GM19452 (cell line): ENCODE results near the gene FCGR3A.
"Not testable (repeated sequence)": the region's sequence is repeated elsewhere in the genome, so short reads cannot be mapped to it uniquely, and the experiment has no call there.

Experiments used
- ATAC-seq: cut with Tn5 transposase; IDR thresholded peaks from one replicate; pipeline ENCODE4 v1.9.1; 2021; ENCODE audit not compliant: unreplicated experiment

The FCGR3A gene

GRCh38 chr1:161549652-161550051 lies at the start of gene FCGR3A:
FCGR3A (minus strand) TSS chr1:161549818; CDS start chr1:161549736, 82 bp downstream.
- no peak for ATAC-seq

- not testable (repeated sequence) for ATAC-seq
Observed at GRCh38 chr1:161597077-161597476, 47.5 kb upstream of the FCGR3A start.

- not testable (repeated sequence) for ATAC-seq
Observed at GRCh38 chr1:161595583-161595982, 46.0 kb upstream of the FCGR3A start.

GRCh38 chr1:161595173-161595572 lies 45.6 kb upstream of the FCGR3A start:
- ATAC-seq, result not testable (repeated sequence)

- ATAC-seq, result not testable (repeated sequence)
Observed at GRCh38 chr1:161594269-161594984, 44.8 kb upstream of the FCGR3A start.

GRCh38 chr1:161593092-161593755 lies 43.6 kb upstream of the FCGR3A start:
- ATAC-seq, result not testable (repeated sequence)

GRCh38 chr1:161592586-161592985 lies 43.0 kb upstream of the FCGR3A start:
- ATAC-seq, result not testable (repeated sequence)

- not testable (repeated sequence) for ATAC-seq
Observed at GRCh38 chr1:161589920-161590319, 40.3 kb upstream of the FCGR3A start.

- not testable (repeated sequence) for ATAC-seq
Observed at GRCh38 chr1:161589365-161589764, 39.7 kb upstream of the FCGR3A start.

- not testable (repeated sequence) for ATAC-seq
Observed at GRCh38 chr1:161588596-161588995, 39.0 kb upstream of the FCGR3A start.

GRCh38 chr1:161582882-161583281 lies 33.3 kb upstream of the FCGR3A start:
- not testable (repeated sequence) for ATAC-seq

GRCh38 chr1:161580879-161581537 lies 31.4 kb upstream of the FCGR3A start:
- ATAC-seq, result peak; percentile 62

GRCh38 chr1:161579856-161580507 lies 30.4 kb upstream of the FCGR3A start:
- ATAC-seq, result not testable (repeated sequence)

- not testable (repeated sequence) for ATAC-seq
Observed at GRCh38 chr1:161576676-161577075, 27.1 kb upstream of the FCGR3A start.

GRCh38 chr1:161571703-161572102 lies 22.1 kb upstream of the FCGR3A start:
- ATAC-seq, result not testable (repeated sequence)

- ATAC-seq, result not testable (repeated sequence)
Observed at GRCh38 chr1:161566602-161566960, 17.0 kb upstream of the FCGR3A start.

GRCh38 chr1:161563522-161563921 lies 13.9 kb upstream of the FCGR3A start:
- not testable (repeated sequence) for ATAC-seq

GRCh38 chr1:161562441-161562840 lies 12.8 kb upstream of the FCGR3A start:
- ATAC-seq, result not testable (repeated sequence)

GRCh38 chr1:161560960-161561715 lies 11.5 kb upstream of the FCGR3A start:
- ATAC-seq, result peak; percentile 56
